Neuronal stem cell (in vitro differentiated cells): ENCODE measurements around the gene ARHGAP44.

Source experiments
- DNase-seq: peaks from one replicate; pipeline ENCODE4 v3.0.0-alpha.2; 2013; ENCODE audit warnings: low spot score
- H2AFZ ChIP-seq: one replicate; pipeline ENCODE4 v1.6.1; 2013; ENCODE audit warnings: mild to moderate bottlenecking, low read length, inconsistent platforms
- H2AK5ac ChIP-seq: 2 replicates; pipeline ENCODE4 v1.6.1; 2013; ENCODE audit warnings: low read depth, mild to moderate bottlenecking, inconsistent platforms, low read length, moderate library complexity, mixed read lengths
- H2BK120ac ChIP-seq: 2 replicates; pipeline ENCODE4 v1.6.1; 2013; ENCODE audit warnings: low read depth, mild to moderate bottlenecking, inconsistent platforms, low read length, moderate library complexity, mixed read lengths
- H2BK12ac ChIP-seq: one replicate; pipeline ENCODE4 v1.6.1; 2013; ENCODE audit warnings: low read length, inconsistent platforms
- H2BK15ac ChIP-seq: 2 replicates; pipeline ENCODE4 v1.6.1; 2013; ENCODE audit warnings: mild to moderate bottlenecking, low read length, inconsistent platforms, mixed read lengths
- H2BK5ac ChIP-seq: one replicate; pipeline ENCODE4 v1.6.1; 2013; ENCODE audit warnings: inconsistent platforms, mild to moderate bottlenecking, low read length, moderate library complexity
- H3K14ac ChIP-seq: one replicate; pipeline ENCODE4 v1.6.1; 2013; ENCODE audit warnings: low read length, inconsistent platforms
- H3K18ac ChIP-seq: 2 replicates; pipeline ENCODE4 v1.6.1; 2013; ENCODE audit warnings: low read length, inconsistent platforms
- H3K23ac ChIP-seq: 2 replicates; pipeline ENCODE4 v1.6.1; 2013; ENCODE audit warnings: low read depth, mild to moderate bottlenecking, mixed read lengths, low read length, inconsistent platforms; ENCODE audit not compliant: poor library complexity
- H3K27ac ChIP-seq: replicated peaks from 3 replicates; pipeline ENCODE4 v1.5.1; 2013; ENCODE audit warnings: low read length, inconsistent platforms
- H3K27me3 ChIP-seq, 3 experiments: 2 replicates each; pipeline ENCODE4 v1.6.1; 2013; ENCODE audit warnings: low read length in 3 of 3, mild to moderate bottlenecking in 2 of 3, inconsistent platforms in 1 of 3, low read depth in 1 of 3, mixed read lengths in 1 of 3, moderate library complexity in 1 of 3; ENCODE audit not compliant: control insufficient read depth in 3 of 3, insufficient read depth in 3 of 3
- H3K36me3 ChIP-seq, 2 donors: replicated peaks in 1 of 2; 2 replicates each; pipeline ENCODE4 v1.6.1; 2013; ENCODE audit warnings: low read length in 2 of 2; ENCODE audit not compliant: control insufficient read depth in 2 of 2, insufficient read depth in 2 of 2
- H3K4ac ChIP-seq: 2 replicates; pipeline ENCODE4 v1.6.1; 2013; ENCODE audit warnings: inconsistent platforms, mild to moderate bottlenecking, low read length, moderate library complexity
- H3K4me1 ChIP-seq, 2 donors: 1 replicate in 1 of 2; 2 replicates in 1 of 2; pipeline ENCODE4 v1.6.1; 2013; ENCODE audit warnings: low read length in 2 of 2, low read depth in 1 of 2; ENCODE audit not compliant: control insufficient read depth in 2 of 2, insufficient read depth in 1 of 2
- H3K4me2 ChIP-seq: one replicate; pipeline ENCODE4 v1.6.1; 2013; ENCODE audit warnings: mild to moderate bottlenecking, low read length, inconsistent platforms; ENCODE audit not compliant: insufficient read depth, poor library complexity, severe bottlenecking
- H3K4me3 ChIP-seq, 2 donors: 2 replicates each; pipeline ENCODE4 v1.5.1; 2013; ENCODE audit warnings: low read length in 2 of 2, mild to moderate bottlenecking in 2 of 2, inconsistent platforms in 1 of 2, moderate library complexity in 1 of 2
- H3K79me1 ChIP-seq: one replicate; pipeline ENCODE4 v1.6.1; 2013; ENCODE audit warnings: low read depth, mild to moderate bottlenecking, inconsistent platforms, low read length, moderate library complexity
- H3K9ac ChIP-seq: one replicate; pipeline ENCODE4 v1.6.1; 2013; ENCODE audit warnings: mild to moderate bottlenecking, low read depth, low read length, inconsistent platforms; ENCODE audit not compliant: poor library complexity
- H3K9me3 ChIP-seq, 2 donors: replicated peaks in 1 of 2; 2 replicates each; pipeline versions ENCODE3 to v1.6.1; 2013; ENCODE audit warnings: low read length in 2 of 2, mild to moderate bottlenecking in 2 of 2, inconsistent platforms in 1 of 2, low read depth in 1 of 2, mixed read lengths in 1 of 2, moderate library complexity in 1 of 2; ENCODE audit not compliant: control insufficient read depth in 2 of 2, insufficient read depth in 1 of 2
- H4K8ac ChIP-seq: one replicate; pipeline ENCODE4 v1.6.1; 2013; ENCODE audit warnings: low read depth, mild to moderate bottlenecking, inconsistent platforms, low read length, moderate library complexity
- H4K91ac ChIP-seq: one replicate; pipeline ENCODE4 v1.6.1; 2013; ENCODE audit warnings: low read length, low read depth, mild to moderate bottlenecking, inconsistent platforms; ENCODE audit not compliant: poor library complexity
- WGBS, 2 donors: extraction: QIAGEN DNeasy Blood & Tissue Kit; methylation state at CpG; one replicate each; pipeline ENCODE4 v1.1.7; 2013; ENCODE audit warnings: missing lambda C conversion rate in 2 of 2, mixed read lengths in 1 of 2; ENCODE audit not compliant: insufficient read length in 2 of 2, insufficient replicate concordance in 1 of 2; ENCODE audit errors: extremely low coverage in 2 of 2; 5-methylcytosine and 5-hydroxymethylcytosine counted together

Gene ARHGAP44

DNA sequence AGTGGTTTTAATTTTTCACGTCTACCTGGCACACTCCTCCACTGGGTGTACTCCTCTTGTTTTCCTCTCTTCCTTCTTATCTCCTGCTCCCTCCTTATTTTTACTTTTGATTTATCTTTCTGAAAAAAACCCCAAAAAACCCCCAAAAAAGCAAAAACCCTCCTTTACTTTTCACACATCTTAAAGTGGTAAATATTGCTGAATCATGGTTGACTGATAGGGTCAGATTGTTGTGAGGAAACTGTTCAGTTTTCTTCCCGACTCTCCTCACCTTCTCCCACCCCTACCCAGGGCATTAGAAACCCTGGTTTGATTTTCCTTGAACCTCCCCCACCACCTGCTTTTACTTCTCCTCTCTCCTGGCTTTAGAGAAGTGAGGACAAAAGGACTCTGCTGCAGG lies 25.4 kb downstream of the ARHGAP44 start:
- no peak for DNase-seq
- Histone ChIP-seq H2AFZ (no peak overlapping the region), H3K4me3 (no peak overlapping the region), H3K4ac (no peak overlapping the region), H3K79me1 (no peaks in the 10 kb centered on the region), H3K23ac (no peak overlapping the region), H3K4me1 (no peaks in the 10 kb centered on the region), H3K9me3 (no peaks in the 10 kb centered on the region), H3K14ac (no peak overlapping the region), H3K27me3 (no peaks in the 10 kb centered on the region), H3K36me3 (no peaks in the 10 kb centered on the region), H3K9ac (no peak overlapping the region), H2BK15ac (no peak overlapping the region), H2AK5ac (no peak overlapping the region), H3K4me2 (no peak overlapping the region), H2BK12ac (no peak overlapping the region), H2BK5ac (no peak overlapping the region), H4K91ac (no peak overlapping the region), H3K18ac (no peak overlapping the region), H3K27ac (no peak overlapping the region), H4K8ac (no peak overlapping the region), H2BK120ac (no peak overlapping the region)
- no CpG with 5 or more reads among the region's 2 CpGs for WGBS, 2 donors

DNA sequence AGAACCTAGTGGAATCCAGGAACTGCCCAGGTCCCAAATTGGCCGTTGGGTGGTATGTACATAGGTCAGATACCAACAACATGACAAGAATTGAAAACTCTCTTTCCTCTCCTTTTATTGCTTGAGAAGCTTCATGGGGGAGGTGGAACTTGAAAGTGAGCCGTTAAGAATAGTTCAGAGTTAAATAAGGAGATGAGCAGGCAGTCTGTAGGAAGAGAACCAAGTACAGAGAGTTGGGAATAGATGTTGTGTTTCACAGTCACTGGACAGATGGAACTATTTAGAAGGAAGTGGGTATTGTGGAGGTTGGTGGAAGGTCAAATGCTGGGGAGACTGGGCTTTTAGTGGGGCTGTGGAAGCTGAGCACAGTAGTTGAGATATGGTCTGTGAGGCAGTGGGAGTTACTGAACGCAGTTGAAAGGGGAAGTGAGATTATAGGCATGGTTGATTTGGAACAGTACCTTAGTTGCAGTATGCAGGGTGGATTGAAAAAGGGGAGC lies 26.4 kb downstream of the ARHGAP44 start:
- H3K36me3 ChIP-seq = no peaks in the 10 kb centered on the region
- no peak overlapping the region for H2BK120ac ChIP-seq
- H3K4me2 ChIP-seq = no peak overlapping the region
- H3K27me3 ChIP-seq = no peaks in the 10 kb centered on the region
- H3K18ac ChIP-seq = no peak overlapping the region
- no peak overlapping the region for H2AFZ ChIP-seq
- no peak overlapping the region for H2BK5ac ChIP-seq
- H3K9ac ChIP-seq = no peak overlapping the region
- no peaks in the 10 kb centered on the region for H3K79me1 ChIP-seq
- H3K27ac ChIP-seq = no peak overlapping the region
- no peaks in the 10 kb centered on the region for H3K9me3 ChIP-seq
- H3K14ac ChIP-seq = no peak overlapping the region
- no peak overlapping the region for H3K4me3 ChIP-seq
- no peak overlapping the region for H2BK15ac ChIP-seq
- no peak overlapping the region for H3K4ac ChIP-seq
- no peaks in the 10 kb centered on the region for H3K4me1 ChIP-seq
- H4K8ac ChIP-seq = no peak overlapping the region
- no CpG with 5 or more reads among the region's 3 CpGs for WGBS, 2 donors
- H4K91ac ChIP-seq = no peak overlapping the region
- H2AK5ac ChIP-seq = no peak overlapping the region
- no peak overlapping the region for H3K23ac ChIP-seq
- no peak overlapping the region for H2BK12ac ChIP-seq
- DNase-seq = no peak

DNA sequence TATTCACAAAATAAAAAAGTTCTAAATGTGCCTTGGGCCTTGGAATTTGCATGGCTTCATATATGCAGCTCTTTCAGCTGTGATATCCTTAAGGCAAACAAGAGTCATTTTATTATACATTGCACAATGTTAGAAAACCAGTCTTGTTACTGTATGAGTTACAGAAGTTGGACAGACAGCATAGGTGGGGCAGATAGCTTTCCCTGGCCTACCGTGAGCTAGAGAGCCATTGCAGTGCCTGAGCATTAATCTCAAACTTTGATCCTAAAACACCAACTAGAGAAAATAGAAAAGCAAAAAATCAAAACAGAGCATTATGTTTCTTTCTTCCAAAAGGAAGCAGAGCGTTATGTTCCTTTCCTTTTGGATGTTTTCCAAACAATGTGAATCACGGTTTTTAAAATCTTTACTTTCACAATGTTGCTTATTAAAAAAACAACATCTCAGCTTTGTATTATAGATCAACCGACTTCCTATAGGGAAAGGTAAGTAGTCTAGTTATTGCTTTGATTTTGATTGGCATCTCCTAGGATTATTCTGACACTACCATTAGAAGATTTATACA lies 32.2 kb downstream of the ARHGAP44 start:
- H2BK12ac ChIP-seq = no peak overlapping the region
- H3K79me1 ChIP-seq = no peaks in the 10 kb centered on the region
- no peak overlapping the region for H4K8ac ChIP-seq
- no peak overlapping the region for H2BK15ac ChIP-seq
- no peaks in the 10 kb centered on the region for H3K36me3 ChIP-seq
- H3K4ac ChIP-seq = no peak overlapping the region
- no peak overlapping the region for H2AK5ac ChIP-seq
- no CpG with 5 or more reads among the region's 4 CpGs for WGBS, 2 donors
- no peak overlapping the region for H3K4me2 ChIP-seq
- DNase-seq = no peak
- H3K4me1 ChIP-seq = no peaks in the 10 kb centered on the region
- no peak overlapping the region for H2AFZ ChIP-seq
- H3K9me3 ChIP-seq = no peaks in the 10 kb centered on the region
- H3K4me3 ChIP-seq = no peak overlapping the region
- no peak overlapping the region for H3K18ac ChIP-seq
- H2BK5ac ChIP-seq = no peak overlapping the region
- no peak overlapping the region for H4K91ac ChIP-seq
- H3K27ac ChIP-seq = no peak overlapping the region
- no peak overlapping the region for H3K9ac ChIP-seq
- no peak overlapping the region for H3K14ac ChIP-seq
- H2BK120ac ChIP-seq = no peak overlapping the region
- H3K23ac ChIP-seq = no peak overlapping the region
- H3K27me3 ChIP-seq = no peaks in the 10 kb centered on the region

DNA sequence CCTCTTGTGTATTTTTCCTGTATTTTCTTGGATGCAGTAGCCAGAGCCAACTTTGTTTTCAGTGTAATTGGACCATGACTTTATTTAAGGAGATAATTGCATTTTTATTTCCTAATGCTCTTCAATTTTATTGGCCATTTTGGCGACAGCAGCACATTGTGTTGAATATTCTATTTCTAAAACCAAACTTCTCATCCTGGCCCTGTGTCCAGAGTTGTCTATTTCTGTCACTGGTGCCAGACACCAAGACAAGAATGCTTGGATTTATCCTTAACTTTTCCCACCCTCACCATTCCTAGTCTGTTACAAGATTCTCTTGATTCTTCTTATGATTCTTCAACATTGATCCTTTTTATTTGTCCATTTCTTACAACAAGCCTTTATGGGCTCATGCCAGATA lies 37.1 kb downstream of the ARHGAP44 start:
- Histone ChIP-seq H3K4ac (no peak overlapping the region), H3K18ac (no peak overlapping the region), H2BK5ac (no peak overlapping the region), H3K36me3 (no peaks in the 10 kb centered on the region), H3K27ac (no peak overlapping the region), H3K23ac (no peak overlapping the region), H3K9me3 (peaks cover 0 to under 1% of the 10 kb centered on the region in 2 donors), H3K27me3 (no peaks in the 10 kb centered on the region), H3K9ac (no peak overlapping the region), H3K4me1 (no peaks in the 10 kb centered on the region), H2BK12ac (no peak overlapping the region), H2AK5ac (no peak overlapping the region), H4K91ac (no peak overlapping the region), H2BK15ac (no peak overlapping the region), H4K8ac (no peak overlapping the region), H2BK120ac (no peak overlapping the region), H3K4me3 (no peak overlapping the region), H2AFZ (no peak overlapping the region), H3K4me2 (no peak overlapping the region), H3K14ac (no peak overlapping the region), H3K79me1 (no peaks in the 10 kb centered on the region)
- no CpG with 5 or more reads among the region's 1 CpG for WGBS, 2 donors
- DNase-seq = no peak
